Naive B cell (primary cell): Measurements from ENCODE around the gene PRSS27. TPM values are rescaled to one million over a fixed set of nuclear protein-coding genes. Genes with fewer than 3 reads are reported as not detected.

Experiments used
- ATAC-seq, 2 donors: fragments of 150-1000 bp; cut with Tn5 transposase; 2 replicates each; pipeline ENCODE4 v1.10.0; 2021; ENCODE audit warnings: low read depth in 2 of 2, mild to moderate bottlenecking in 2 of 2, moderate library complexity in 2 of 2
- DNase-seq: peaks from one replicate; pipeline ENCODE4 v3.0.0; 2022
- H3K27ac Mint-ChIP-seq, 6 donors: one replicate each; pipeline ENCODE4 v1.8.0; 2020 to 2022; ENCODE audit warnings: mild to moderate bottlenecking in 6 of 6, mixed read lengths in 6 of 6, moderate library complexity in 5 of 6, inconsistent platforms in 2 of 6
- H3K27me3 Mint-ChIP-seq, 3 donors: one replicate each; pipeline ENCODE4 v1.8.0; 2021 to 2022; ENCODE audit warnings: mixed read lengths in 3 of 3, mild to moderate bottlenecking in 1 of 3
- H3K36me3 Mint-ChIP-seq, 2 donors: one replicate each; pipeline ENCODE4 v1.8.0; 2020 to 2022; ENCODE audit warnings: mixed read lengths in 2 of 2, inconsistent platforms in 1 of 2, mild to moderate bottlenecking in 1 of 2
- H3K4me1 Mint-ChIP-seq, 3 donors: one replicate each; pipeline ENCODE4 v1.8.0; 2020 to 2022; ENCODE audit warnings: mixed read lengths in 3 of 3, inconsistent platforms in 1 of 3, mild to moderate bottlenecking in 1 of 3, moderate library complexity in 1 of 3
- H3K4me3 Mint-ChIP-seq, 8 donors: one replicate each; pipeline ENCODE4 v1.8.0; 2020 to 2022; ENCODE audit warnings: mild to moderate bottlenecking in 8 of 8, mixed read lengths in 8 of 8, moderate library complexity in 8 of 8, inconsistent platforms in 2 of 8
- H3K9me3 Mint-ChIP-seq, 7 donors: one replicate each; pipeline ENCODE4 v1.8.0; 2020 to 2022; ENCODE audit warnings: mixed read lengths in 7 of 7, mild to moderate bottlenecking in 5 of 7, inconsistent platforms in 2 of 7, moderate library complexity in 1 of 7
- polyA plus RNA-seq, 6 donors: library from polyadenylated mRNA; unstranded; fragments of 300-500 nt; fragmentation: Illumina TruSeq; gene quantifications; one replicate each; pipeline ENCODE4 v1.2.3, GENCODE V29; 2021; ENCODE audit warnings: low read depth in 6 of 6

The PRSS27 gene
- polyA plus RNA-seq, 6 donors from 2014 or later: 0.36 TPM; not detected in 5

DNA sequence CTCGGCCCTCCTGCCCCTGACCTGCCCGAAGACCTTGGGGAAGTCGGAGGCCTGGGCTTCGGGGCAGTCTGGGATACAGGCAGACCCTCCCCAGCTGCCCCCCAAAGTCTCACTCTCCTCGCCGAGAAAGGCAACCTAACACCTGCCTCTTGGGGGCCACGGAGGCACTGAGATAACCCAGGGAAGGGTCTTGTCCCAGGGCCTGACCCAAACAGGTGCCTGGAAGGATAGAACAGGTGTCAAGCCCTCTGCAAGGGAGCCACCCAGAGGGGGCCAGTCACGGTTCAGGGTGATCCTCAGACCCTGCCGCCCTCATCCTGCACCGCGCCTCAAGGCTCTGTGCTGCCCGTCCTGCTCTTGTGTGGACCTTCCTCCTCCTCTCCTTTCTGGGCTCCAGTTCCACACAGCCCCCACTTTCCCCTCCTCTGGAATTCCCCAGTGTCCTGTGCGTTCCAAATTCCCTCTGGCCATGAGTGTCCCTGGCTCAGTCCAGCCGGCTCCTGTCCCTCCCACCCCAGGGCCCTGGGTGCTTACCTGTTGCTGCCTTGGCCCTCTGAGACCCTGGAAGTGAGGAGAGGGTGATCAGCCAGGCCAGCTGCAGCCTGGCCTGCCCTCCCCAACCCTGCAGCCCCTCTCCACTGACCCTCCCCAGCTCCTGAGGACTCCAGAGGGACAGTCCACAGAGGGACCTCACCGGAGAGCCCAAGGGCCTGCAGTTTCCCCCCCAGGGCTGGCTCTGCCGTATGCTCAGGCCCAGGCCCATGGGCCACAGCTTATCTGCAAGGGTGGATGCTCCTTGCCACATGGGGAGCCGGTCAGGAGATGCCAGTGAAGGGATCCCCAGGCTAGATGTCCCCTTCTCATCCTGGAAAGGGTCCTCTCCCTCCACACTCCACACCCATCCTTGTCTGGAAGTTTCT lies 3.8 kb downstream of the PRSS27 start:
- ATAC-seq: no peak
- peaks cover 9 to 15% (median 10%) of the 10 kb centered on the region in 3 donors for H3K4me1 Mint-ChIP-seq
- H3K36me3 Mint-ChIP-seq: no peaks in the 10 kb centered on the region
- peak overlapping the region in 1 of 6 donors; percentile 63 for H3K27ac Mint-ChIP-seq
- H3K9me3 Mint-ChIP-seq: no peaks in the 10 kb centered on the region
- H3K4me3 Mint-ChIP-seq: peak overlapping the region in 1 of 8 donors; percentile 47
- H3K27me3 Mint-ChIP-seq: peaks cover 0 to 13% (median 7%) of the 10 kb centered on the region in 3 donors
- no peak for DNase-seq

DNA sequence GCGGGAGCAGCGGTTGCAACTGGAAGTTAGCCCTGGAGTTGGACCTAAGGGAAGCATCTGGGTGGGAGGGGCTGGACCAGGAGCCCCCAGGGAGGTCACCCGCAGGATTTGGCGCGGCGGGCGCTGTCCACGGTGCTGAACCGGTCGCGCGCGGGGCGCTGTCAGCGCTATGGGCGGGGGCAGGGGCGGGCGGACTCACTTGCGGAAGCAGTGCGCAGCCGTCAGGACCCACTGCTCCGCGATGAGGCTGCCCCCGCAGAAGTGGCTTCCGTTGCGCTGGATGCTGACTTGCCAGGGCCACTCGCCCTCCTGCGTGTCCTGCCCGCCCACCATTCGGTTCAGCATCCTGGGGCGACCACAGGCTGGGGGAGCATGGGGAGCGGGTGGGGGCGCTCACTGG lies 4.5 kb downstream of the PRSS27 start:
- peaks cover 10 to 15% (median 12%) of the 10 kb centered on the region in 3 donors for H3K4me1 Mint-ChIP-seq
- peak; percentile 96 to 97 for ATAC-seq
- no peaks in the 10 kb centered on the region for H3K36me3 Mint-ChIP-seq
- H3K27me3 Mint-ChIP-seq: peaks cover 0 to 13% (median 7%) of the 10 kb centered on the region in 3 donors
- peak overlapping the region in 1 of 8 donors; percentile 40 for H3K4me3 Mint-ChIP-seq
- no peak overlapping the region for H3K27ac Mint-ChIP-seq
- peak; percentile 74 for DNase-seq
- H3K9me3 Mint-ChIP-seq: no peaks in the 10 kb centered on the region

DNA sequence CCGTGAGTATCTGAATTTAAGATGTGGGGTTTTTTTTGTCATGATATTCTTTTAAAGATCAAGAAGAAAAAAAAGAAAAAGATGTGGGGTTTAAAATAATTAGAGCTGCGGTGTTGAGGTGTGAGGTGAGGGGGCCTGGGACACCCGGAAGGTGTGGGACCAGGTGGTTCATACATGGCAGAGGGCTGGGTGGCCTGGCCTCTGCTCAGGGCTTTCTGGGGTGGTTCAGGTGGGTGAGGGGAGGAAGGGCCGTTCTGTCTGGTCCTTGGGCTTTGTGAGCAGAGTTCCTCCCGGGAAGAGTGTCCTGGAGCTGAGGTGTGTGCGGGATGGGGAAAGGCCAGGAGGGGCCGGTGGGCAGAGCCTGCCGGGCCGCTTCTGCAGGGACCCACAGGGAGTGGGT lies 5.0 kb downstream of the PRSS27 start:
- DNase-seq (no peak), ATAC-seq (no peak)
- Mint-ChIP-seq H3K4me1 (peaks cover 10 to 15% (median 13%) of the 10 kb centered on the region in 3 donors), H3K27ac (peak overlapping the region in 2 of 6 donors; percentile 48), H3K36me3 (no peaks in the 10 kb centered on the region), H3K9me3 (no peaks in the 10 kb centered on the region), H3K27me3 (peaks cover 0 to 13% (median 7%) of the 10 kb centered on the region in 3 donors), H3K4me3 (peak overlapping the region in 2 of 8 donors; percentile 40 to 67)

- ATAC-seq (no peak), DNase-seq (no peak)
- Mint-ChIP-seq H3K27me3 (peaks cover 0 to 13% (median 7%) of the 10 kb centered on the region in 3 donors), H3K36me3 (no peaks in the 10 kb centered on the region), H3K9me3 (no peaks in the 10 kb centered on the region), H3K27ac (no peak overlapping the region), H3K4me1 (peaks cover 10 to 15% (median 13%) of the 10 kb centered on the region in 3 donors), H3K4me3 (peak overlapping the region in 1 of 8 donors; percentile 15)
These were observed 5.8 kb downstream of the PRSS27 start for GRCh38 chr16:2713985-2714774.

DNA sequence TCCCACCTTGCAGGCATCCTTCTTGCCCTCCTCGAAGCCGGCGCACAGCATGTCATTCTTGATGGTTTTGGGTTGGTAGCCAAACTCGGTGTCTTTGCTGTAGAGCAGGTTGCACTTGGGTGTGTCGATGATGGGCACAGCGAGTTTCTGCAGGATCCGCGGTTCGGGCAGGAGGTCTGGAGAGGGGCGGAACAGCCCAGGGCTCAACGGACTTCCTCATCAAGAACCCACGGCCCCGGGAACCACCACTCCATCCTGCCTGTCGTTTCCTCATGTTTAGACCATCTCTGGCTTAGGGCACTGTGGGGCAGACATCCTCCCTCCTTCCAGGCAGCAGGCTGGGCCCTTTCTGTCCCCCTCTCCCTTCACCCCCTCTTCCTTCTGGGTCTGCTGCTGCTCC lies 6.5 kb downstream of the PRSS27 start:
- H3K4me1 Mint-ChIP-seq: peaks cover 10 to 15% (median 13%) of the 10 kb centered on the region in 3 donors
- no peaks in the 10 kb centered on the region for H3K9me3 Mint-ChIP-seq
- no peak for ATAC-seq
- H3K4me3 Mint-ChIP-seq: no peak overlapping the region
- peak overlapping the region in 1 of 6 donors; percentile 53 for H3K27ac Mint-ChIP-seq
- no peak for DNase-seq
- H3K36me3 Mint-ChIP-seq: no peaks in the 10 kb centered on the region
- H3K27me3 Mint-ChIP-seq: peaks cover 0 to 13% (median 7%) of the 10 kb centered on the region in 3 donors

DNA sequence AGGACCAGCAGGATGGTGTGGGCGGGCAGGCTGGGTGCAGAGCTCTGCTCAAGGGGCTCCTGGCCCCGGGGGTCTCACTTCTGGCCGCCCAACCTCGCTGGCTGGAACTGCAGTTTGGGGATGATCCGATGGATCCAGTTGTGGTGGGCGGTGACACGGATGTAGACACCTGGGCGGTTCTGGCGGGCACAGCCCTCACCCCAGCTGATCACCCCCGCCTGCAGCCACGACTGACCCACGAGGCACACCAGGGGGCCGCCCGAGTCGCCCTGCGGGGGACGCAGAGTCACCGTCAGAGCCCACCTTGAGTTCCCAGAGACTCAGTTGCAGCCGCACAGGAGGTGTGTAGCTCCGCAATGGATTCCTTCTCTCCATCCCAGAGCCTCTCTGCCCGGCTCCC lies 7.5 kb downstream of the PRSS27 start:
- H3K4me3 Mint-ChIP-seq: no peak overlapping the region
- no peaks in the 10 kb centered on the region for H3K9me3 Mint-ChIP-seq
- ATAC-seq: no peak
- no peak for DNase-seq
- H3K36me3 Mint-ChIP-seq: no peaks in the 10 kb centered on the region
- H3K27me3 Mint-ChIP-seq: peaks cover 0 to 13% (median 7%) of the 10 kb centered on the region in 3 donors
- peaks cover 10 to 15% (median 13%) of the 10 kb centered on the region in 3 donors for H3K4me1 Mint-ChIP-seq
- H3K27ac Mint-ChIP-seq: no peak overlapping the region

DNA sequence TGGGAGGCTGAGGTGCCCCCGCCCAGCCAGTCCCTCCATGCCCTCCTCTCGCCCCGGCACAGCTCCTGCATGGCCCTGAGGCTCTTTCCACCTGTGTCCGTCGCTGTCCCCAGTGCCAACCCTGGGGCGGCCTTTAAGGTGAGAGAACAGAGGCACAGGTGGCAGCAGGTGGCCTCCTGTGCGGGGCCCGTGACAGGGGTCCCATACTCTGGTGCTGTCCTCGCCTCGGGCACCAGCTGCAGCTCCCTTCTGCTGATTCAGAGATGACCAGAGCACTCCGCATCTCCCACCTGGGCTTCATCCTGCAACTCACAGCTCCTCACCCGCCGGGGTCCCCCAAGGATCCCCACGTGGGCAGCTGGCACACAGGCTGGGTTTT lies 8.0 kb downstream of the PRSS27 start:
- no peaks in the 10 kb centered on the region for H3K9me3 Mint-ChIP-seq
- no peaks in the 10 kb centered on the region for H3K36me3 Mint-ChIP-seq
- no peak for ATAC-seq
- no peak for DNase-seq
- no peak overlapping the region for H3K4me3 Mint-ChIP-seq
- peaks cover 0 to 13% (median 7%) of the 10 kb centered on the region in 3 donors for H3K27me3 Mint-ChIP-seq
- H3K4me1 Mint-ChIP-seq: peaks cover 10 to 15% (median 13%) of the 10 kb centered on the region in 3 donors
- no peak overlapping the region for H3K27ac Mint-ChIP-seq

GRCh38 chr16:2711370-2712062 lies 8.5 kb downstream of the PRSS27 start:
- Mint-ChIP-seq H3K27me3 (peaks cover 0 to 13% (median 7%) of the 10 kb centered on the region in 3 donors), H3K36me3 (no peaks in the 10 kb centered on the region), H3K4me1 (peaks cover 10 to 15% (median 13%) of the 10 kb centered on the region in 3 donors), H3K4me3 (no peak overlapping the region), H3K27ac (no peak overlapping the region), H3K9me3 (no peaks in the 10 kb centered on the region)
- ATAC-seq (no peak), DNase-seq (no peak)

- Mint-ChIP-seq H3K27ac (peak overlapping the region in 2 of 6 donors; percentile 61 to 90), H3K4me1 (peaks cover 10 to 12% (median 11%) of the 10 kb centered on the region in 3 donors)
These were observed 9.3 kb downstream of the PRSS27 start for GRCh38 chr16:2710711-2711231.

DNA sequence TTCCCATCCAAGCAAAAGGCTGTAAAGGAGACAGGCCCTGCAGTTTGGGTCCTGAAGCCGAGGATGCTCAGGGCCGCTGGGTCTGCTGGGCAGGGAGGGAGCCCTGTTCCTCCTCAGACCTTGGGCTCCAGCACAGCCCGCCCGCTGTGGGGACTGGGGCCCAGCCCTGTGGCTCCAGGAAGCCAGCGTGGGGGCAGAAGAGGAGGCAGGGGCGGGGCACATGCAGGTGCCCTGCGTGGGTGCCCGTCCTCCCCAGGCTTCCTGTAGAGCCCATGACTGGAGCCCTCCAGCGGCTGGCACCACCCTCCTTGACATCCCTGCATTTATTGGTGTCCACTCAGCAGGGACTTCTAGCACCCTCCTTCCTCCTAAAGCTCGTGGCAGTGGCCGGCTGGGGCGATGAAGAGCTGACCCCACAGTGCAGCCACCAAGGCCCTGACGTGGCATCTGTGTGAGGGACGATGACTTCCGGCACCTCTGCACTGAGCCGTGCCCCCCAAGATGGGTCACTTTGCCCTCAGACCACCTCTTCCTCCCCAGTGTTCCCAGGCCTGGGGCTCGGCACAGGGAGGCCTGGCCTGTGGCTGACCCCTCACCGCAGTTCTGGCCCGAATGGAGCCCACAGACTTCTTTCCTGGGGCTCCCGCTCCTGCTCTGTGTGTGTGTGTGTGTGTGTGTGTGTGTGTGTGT lies 9.9 kb downstream of the PRSS27 start:
- Mint-ChIP-seq H3K27me3 (peaks cover 0 to 13% (median 6%) of the 10 kb centered on the region in 3 donors), H3K27ac (peak overlapping the region in 2 of 6 donors; percentile 61 to 90), H3K36me3 (no peaks in the 10 kb centered on the region), H3K9me3 (no peaks in the 10 kb centered on the region), H3K4me3 (no peak overlapping the region), H3K4me1 (peaks cover 6 to 10% (median 9%) of the 10 kb centered on the region in 3 donors)
- ATAC-seq (no peak), DNase-seq (no peak)

More at GRCh38 chr16:2710711-2711231, 9.3 kb downstream of the PRSS27 start:
- no peak overlapping the region for H3K4me3 Mint-ChIP-seq
- no peak for DNase-seq
- H3K9me3 Mint-ChIP-seq: no peaks in the 10 kb centered on the region
- ATAC-seq: no peak
- H3K27me3 Mint-ChIP-seq: peaks cover 0 to 13% (median 7%) of the 10 kb centered on the region in 3 donors
- H3K36me3 Mint-ChIP-seq: no peaks in the 10 kb centered on the region

DNA sequence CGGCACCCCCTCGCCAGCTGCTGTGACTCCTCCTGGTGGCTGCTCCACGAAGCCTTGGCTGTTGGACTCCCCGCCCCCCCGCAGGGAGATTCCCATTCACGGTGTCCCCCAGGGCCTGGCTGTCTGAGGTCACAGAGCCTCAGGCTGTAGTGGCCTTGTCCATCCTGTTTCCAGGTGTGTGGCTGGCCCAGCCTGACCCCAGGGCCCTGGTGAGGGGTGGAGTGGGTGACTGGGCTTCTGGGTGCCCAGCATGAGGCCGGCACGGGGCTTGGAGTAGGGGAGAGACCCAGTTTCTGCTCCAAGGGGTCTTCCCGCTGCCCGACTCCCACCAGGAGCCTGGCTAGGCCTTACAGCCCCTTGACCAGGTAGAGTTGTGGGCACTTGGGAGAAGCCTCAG lies 10.4 kb downstream of the PRSS27 start:
- Mint-ChIP-seq H3K4me1 (peaks cover 0 to 6% (median 4%) of the 10 kb centered on the region in 3 donors), H3K27me3 (peaks cover 0 to 7% (median under 1%) of the 10 kb centered on the region in 3 donors), H3K9me3 (no peaks in the 10 kb centered on the region), H3K4me3 (no peak overlapping the region), H3K27ac (no peak overlapping the region), H3K36me3 (no peaks in the 10 kb centered on the region)
- DNase-seq (no peak), ATAC-seq (no peak)

DNA sequence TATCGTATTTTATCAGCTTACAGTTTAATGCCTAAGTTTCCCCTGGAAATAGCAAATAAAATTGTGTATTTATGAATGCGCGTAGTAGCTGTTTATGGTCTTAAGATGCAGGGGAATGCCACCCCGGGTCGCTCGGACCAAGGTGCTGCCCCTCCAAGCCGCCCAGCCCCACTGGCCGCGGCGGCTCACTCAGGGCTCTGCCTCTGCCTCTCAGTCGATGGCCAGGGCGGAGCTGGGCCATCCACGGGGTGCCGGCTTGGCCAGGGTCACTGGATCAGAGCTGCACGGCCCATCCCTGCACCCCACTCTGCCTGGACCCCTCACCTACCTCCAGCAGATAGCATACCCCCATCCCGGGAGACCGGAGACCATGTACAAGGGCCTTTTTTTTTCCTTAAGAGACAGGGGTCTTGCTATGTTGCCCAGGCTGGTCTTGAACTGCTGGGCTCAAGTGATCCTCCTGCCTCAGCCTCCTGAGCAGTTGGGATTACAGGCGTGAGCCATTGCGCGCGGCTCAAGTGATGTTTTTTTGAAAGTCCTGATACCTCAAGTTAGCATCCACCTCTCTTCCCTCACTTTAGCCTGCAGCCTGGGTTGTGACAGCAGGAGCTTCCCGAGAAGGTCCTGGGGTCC lies 11.0 kb downstream of the PRSS27 start:
- Mint-ChIP-seq H3K4me3 (no peak overlapping the region), H3K27me3 (peaks cover 0 to 6% (median 0%) of the 10 kb centered on the region in 3 donors), H3K36me3 (no peaks in the 10 kb centered on the region), H3K27ac (no peak overlapping the region), H3K4me1 (peaks cover 0 to 6% (median 4%) of the 10 kb centered on the region in 3 donors), H3K9me3 (no peaks in the 10 kb centered on the region)
- no peak for ATAC-seq
- no peak for DNase-seq
